Measurements from ENCODE around the gene TP53. TPM values are rescaled to one million over a fixed set of nuclear protein-coding genes. Genes with fewer than 3 reads are reported as not detected.

TP53 gene
- polyA plus RNA-seq, 3 donors: 16.2 to 35.1 (median 25.8) TPM

- TF ChIP-seq, protein P1, sequence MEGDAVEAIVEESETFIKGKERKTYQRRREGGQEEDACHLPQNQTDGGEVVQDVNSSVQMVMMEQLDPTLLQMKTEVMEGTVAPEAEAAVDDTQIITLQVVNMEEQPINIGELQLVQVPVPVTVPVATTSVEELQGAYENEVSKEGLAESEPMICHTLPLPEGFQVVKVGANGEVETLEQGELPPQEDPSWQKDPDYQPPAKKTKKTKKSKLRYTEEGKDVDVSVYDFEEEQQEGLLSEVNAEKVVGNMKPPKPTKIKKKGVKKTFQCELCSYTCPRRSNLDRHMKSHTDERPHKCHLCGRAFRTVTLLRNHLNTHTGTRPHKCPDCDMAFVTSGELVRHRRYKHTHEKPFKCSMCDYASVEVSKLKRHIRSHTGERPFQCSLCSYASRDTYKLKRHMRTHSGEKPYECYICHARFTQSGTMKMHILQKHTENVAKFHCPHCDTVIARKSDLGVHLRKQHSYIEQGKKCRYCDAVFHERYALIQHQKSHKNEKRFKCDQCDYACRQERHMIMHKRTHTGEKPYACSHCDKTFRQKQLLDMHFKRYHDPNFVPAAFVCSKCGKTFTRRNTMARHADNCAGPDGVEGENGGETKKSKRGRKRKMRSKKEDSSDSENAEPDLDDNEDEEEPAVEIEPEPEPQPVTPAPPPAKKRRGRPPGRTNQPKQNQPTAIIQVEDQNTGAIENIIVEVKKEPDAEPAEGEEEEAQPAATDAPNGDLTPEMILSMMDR (IDR thresholded peaks at IDR 0.05): no peak
- Mint-ChIP-seq H3K4me1 (peaks cover 27% of the 10 kb centered on the region), H3K9me3 (peaks cover 0 to 18% (median 6%) of the 10 kb centered on the region in 7 donors), H3K4me3 (peak overlapping the region in 1 of 2 donors; percentile 70), H3K27ac (peak overlapping the region in 1 of 7 donors; percentile 18), H3K27me3 (ENCODE audit: low read depth in 3 of 3) (peaks cover 45 to 83% (median 56%) of the 10 kb centered on the region in 3 donors), H3K36me3 (peaks cover 16 to 17% of the 10 kb centered on the region in 2 donors)
- peaks cover 25 to 61% of the 10 kb centered on the region in 2 donors for H3K27me3 ChIP-seq (ENCODE audit: control insufficient read depth in 2 of 2, insufficient read depth in 2 of 2, low read length in 2 of 2)
- no peaks in the 10 kb centered on the region for H4K20me1 ChIP-seq (ENCODE audit: insufficient read depth, low read length)
- H3K27ac ChIP-seq (ENCODE audit: low read depth in 1 of 2, low read length in 2 of 2): no peak overlapping the region
- peaks cover 0 to 3% of the 10 kb centered on the region in 2 donors for H3K36me3 ChIP-seq (replicated peaks in 1 of 2; ENCODE audit: control insufficient read depth in 1 of 2, insufficient read depth in 2 of 2, low read length in 2 of 2)
- WGBS (ENCODE audit: insufficient coverage): 90% methylated on average over 16 of the region's 22 CpGs
- H3K79me2 ChIP-seq (ENCODE audit: insufficient read depth, low read length): no peaks in the 10 kb centered on the region
- H3K4me2 ChIP-seq (replicated peaks; ENCODE audit: extremely low read depth, low read length, poor library complexity, severe bottlenecking): no peak overlapping the region
- H3K9ac ChIP-seq (ENCODE audit: insufficient read depth, low read length, poor library complexity, severe bottlenecking): no peak overlapping the region
- H3K4me1 ChIP-seq (ENCODE audit: control insufficient read depth in 1 of 2, insufficient read depth in 2 of 2, low read length in 2 of 2): peaks cover 11 to 23% of the 10 kb centered on the region in 2 donors
- no peak overlapping the region for H3K4me3 ChIP-seq (replicated peaks in 1 of 3; ENCODE audit: low read depth in 2 of 3, low read length in 3 of 3)
- no peak for DNase-seq
- no peak overlapping the region for H2AFZ ChIP-seq (ENCODE audit: insufficient read depth, low read depth, low read length, poor library complexity, severe bottlenecking)
- H3K9me3 ChIP-seq (replicated peaks in 1 of 2; ENCODE audit: control insufficient read depth in 1 of 2, insufficient read depth in 1 of 2, low read length in 2 of 2): peaks cover 0 to 12% of the 10 kb centered on the region in 2 donors
- intact Hi-C loops (cut with micrococcal nuclease): no loop called here
Observed at GRCh38 chr17:7707858-7708750, 20.8 kb upstream of the TP53 start.

DNA sequence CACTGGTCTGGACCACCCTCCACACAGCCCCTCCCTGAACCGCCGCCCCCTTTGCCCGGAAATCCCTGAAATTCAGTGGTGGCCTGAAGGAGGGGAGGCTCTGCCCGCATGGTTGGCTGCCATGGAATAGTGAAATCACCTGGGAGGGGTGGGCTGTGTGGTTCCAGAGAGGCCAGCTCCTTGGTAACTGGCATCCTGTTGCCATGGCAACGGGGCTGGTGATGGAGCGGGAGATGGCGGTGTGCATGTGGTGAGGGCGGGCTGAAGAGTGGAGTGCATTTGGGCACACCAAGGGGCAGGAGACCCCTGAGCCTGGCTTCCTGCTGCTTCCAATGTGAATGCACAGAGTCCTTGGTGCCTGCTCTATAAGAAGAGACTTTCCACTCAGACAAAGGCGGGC is 20.2 kb upstream of the TP53 start:
- Histone ChIP-seq H3K4me3 (replicated peaks in 1 of 3; ENCODE audit: low read depth in 2 of 3, low read length in 3 of 3) (no peak overlapping the region), H3K9me3 (replicated peaks in 1 of 2; ENCODE audit: control insufficient read depth in 1 of 2, insufficient read depth in 1 of 2, low read length in 2 of 2) (peaks cover 0 to 12% of the 10 kb centered on the region in 2 donors), H3K27ac (ENCODE audit: low read depth in 1 of 2, low read length in 2 of 2) (no peak overlapping the region), H4K20me1 (ENCODE audit: insufficient read depth, low read length) (no peaks in the 10 kb centered on the region), H3K79me2 (ENCODE audit: insufficient read depth, low read length) (no peaks in the 10 kb centered on the region), H3K36me3 (replicated peaks in 1 of 2; ENCODE audit: control insufficient read depth in 1 of 2, insufficient read depth in 2 of 2, low read length in 2 of 2) (peaks cover 0 to 9% of the 10 kb centered on the region in 2 donors), H3K4me2 (replicated peaks; ENCODE audit: extremely low read depth, low read length, poor library complexity, severe bottlenecking) (no peak overlapping the region), H3K9ac (ENCODE audit: insufficient read depth, low read length, poor library complexity, severe bottlenecking) (no peak overlapping the region), H3K4me1 (ENCODE audit: control insufficient read depth in 1 of 2, insufficient read depth in 2 of 2, low read length in 2 of 2) (peaks cover 11 to 23% of the 10 kb centered on the region in 2 donors), H3K27me3 (ENCODE audit: control insufficient read depth in 2 of 2, insufficient read depth in 2 of 2, low read length in 2 of 2) (peaks cover 25 to 56% of the 10 kb centered on the region in 2 donors), H2AFZ (ENCODE audit: insufficient read depth, low read depth, low read length, poor library complexity, severe bottlenecking) (no peak overlapping the region)
- Mint-ChIP-seq H3K27ac (peak overlapping the region in 1 of 7 donors; percentile 70), H3K4me1 (peaks cover 27% of the 10 kb centered on the region), H3K27me3 (ENCODE audit: low read depth in 3 of 3) (peaks cover 47 to 80% (median 56%) of the 10 kb centered on the region in 3 donors), H3K9me3 (peaks cover 0 to 18% (median 6%) of the 10 kb centered on the region in 7 donors), H3K36me3 (peaks cover 23% of the 10 kb centered on the region in 2 donors), H3K4me3 (peak overlapping the region in 1 of 2 donors; percentile 70)
- peak in 1 of 3 donors; percentile 4 for DNase-seq
- TF ChIP-seq, protein P1 (IDR thresholded peaks at IDR 0.05): no peak
- intact Hi-C loops (cut with micrococcal nuclease): no loop called here
- WGBS (ENCODE audit: insufficient coverage): 87% methylated on average over 6 of the region's 9 CpGs

All from CD14-positive monocyte (primary cell).